Mesodermal cell (in vitro differentiated cells): ENCODE measurements around the gene WDR44.

Source experiments
- H3K27ac ChIP-seq: 2 replicates; pipeline ENCODE4 v1.7.0; 2013; ENCODE audit warnings: mild to moderate bottlenecking, low read depth, low read length, moderate library complexity; ENCODE audit not compliant: severe bottlenecking
- H3K36me3 ChIP-seq: 2 replicates; pipeline ENCODE4 v1.7.1; 2013; ENCODE audit warnings: mild to moderate bottlenecking, low read length, moderate library complexity; ENCODE audit not compliant: control insufficient read depth, insufficient read depth
- H3K4me1 ChIP-seq: one replicate; pipeline ENCODE4 v1.7.1; 2013; ENCODE audit warnings: mild to moderate bottlenecking, low read length; ENCODE audit not compliant: insufficient read depth, control insufficient read depth, poor library complexity, severe bottlenecking
- H3K4me3 ChIP-seq: 2 replicates; pipeline ENCODE4 v1.7.0; 2013; ENCODE audit warnings: low read length, control low read depth, mild to moderate bottlenecking; ENCODE audit not compliant: insufficient read depth, poor library complexity, severe bottlenecking; ENCODE audit errors: extremely low read depth
- H3K9me3 ChIP-seq: 2 replicates; pipeline ENCODE4 v1.7.1; 2013; ENCODE audit warnings: mild to moderate bottlenecking, low read length, moderate library complexity; ENCODE audit not compliant: control insufficient read depth
- WGBS, 2 experiments: methylation state at CpG; one replicate each; pipeline ENCODE4 v1.1.5; 2013; ENCODE audit warnings: missing lambda C conversion rate in 2 of 2; ENCODE audit not compliant: insufficient coverage in 2 of 2; 5-methylcytosine and 5-hydroxymethylcytosine counted together

The WDR44 gene

DNA sequence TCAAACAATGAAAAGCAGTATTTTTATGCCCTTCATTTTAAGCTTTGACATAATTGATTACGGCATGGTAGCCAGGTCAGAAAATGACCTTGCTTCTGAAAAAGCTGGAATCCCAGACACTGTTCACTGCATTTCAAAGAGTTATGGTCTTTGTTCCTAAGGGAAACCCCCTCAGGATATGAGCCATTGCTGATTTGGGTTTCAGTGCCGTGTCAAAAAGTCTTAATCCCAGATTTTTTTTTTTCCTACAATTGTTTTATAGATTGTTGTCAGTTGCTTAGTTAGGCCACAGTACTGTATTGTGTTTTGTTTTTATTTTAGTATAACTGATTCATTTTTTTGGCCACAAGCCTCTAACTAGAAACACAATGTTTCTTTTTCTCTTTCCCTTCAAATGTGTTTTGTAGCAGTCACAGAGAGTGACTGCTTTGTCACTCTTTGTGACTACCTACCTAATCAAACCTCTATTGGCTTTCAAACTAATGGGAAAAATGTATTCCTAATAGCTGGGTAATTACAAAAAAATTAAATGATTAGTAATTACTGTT, 10.3 kb downstream of the WDR44 start:
- no CpG with 5 or more reads among the region's 2 CpGs for WGBS, 2 experiments
- H3K9me3 ChIP-seq: no peaks in the 10 kb centered on the region
- H3K4me3 ChIP-seq: no peak overlapping the region
- H3K36me3 ChIP-seq: no peaks in the 10 kb centered on the region
- peaks cover 6% of the 10 kb centered on the region for H3K4me1 ChIP-seq
- no peak overlapping the region for H3K27ac ChIP-seq

- Histone ChIP-seq H3K36me3 (no peaks in the 10 kb centered on the region), H3K4me1 (peaks cover 5% of the 10 kb centered on the region), H3K4me3 (no peak overlapping the region), H3K9me3 (no peaks in the 10 kb centered on the region), H3K27ac (no peak overlapping the region)
- 83% methylated on average over 1 of the region's 3 CpGs; no CpG with 5 or more reads in 1 of the 2 experiments for WGBS, 2 experiments
Measured at GRCh38 chrX:118360429-118361125, 14.7 kb downstream of the WDR44 start.

- no peaks in the 10 kb centered on the region for H3K4me1 ChIP-seq
- H3K9me3 ChIP-seq: no peaks in the 10 kb centered on the region
- H3K36me3 ChIP-seq: no peaks in the 10 kb centered on the region
- H3K27ac ChIP-seq: no peak overlapping the region
- no peak overlapping the region for H3K4me3 ChIP-seq
Measured at GRCh38 chrX:118364261-118364660, 18.4 kb downstream of the WDR44 start.

DNA sequence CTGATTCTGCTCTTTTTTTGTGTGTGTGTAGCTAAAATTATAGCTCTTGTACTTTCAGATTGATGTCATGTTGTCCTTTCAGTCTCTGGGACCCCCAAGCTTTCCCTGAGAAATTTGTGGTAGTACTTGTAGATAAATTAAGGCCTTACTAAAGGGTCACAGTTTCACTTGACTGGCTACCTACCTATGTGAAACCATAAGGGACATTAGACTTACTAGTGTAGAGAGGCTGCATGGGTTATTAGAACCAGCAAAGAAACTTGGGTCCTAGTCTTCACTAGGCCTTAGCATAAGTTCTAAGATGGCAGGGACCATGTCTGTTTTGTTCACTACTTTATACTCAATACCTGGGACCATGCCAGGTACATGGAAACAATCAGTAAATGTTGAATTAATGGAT, 21.4 kb downstream of the WDR44 start:
- Histone ChIP-seq H3K4me3 (no peak overlapping the region), H3K36me3 (no peaks in the 10 kb centered on the region), H3K9me3 (no peaks in the 10 kb centered on the region), H3K27ac (no peak overlapping the region), H3K4me1 (no peaks in the 10 kb centered on the region)

DNA sequence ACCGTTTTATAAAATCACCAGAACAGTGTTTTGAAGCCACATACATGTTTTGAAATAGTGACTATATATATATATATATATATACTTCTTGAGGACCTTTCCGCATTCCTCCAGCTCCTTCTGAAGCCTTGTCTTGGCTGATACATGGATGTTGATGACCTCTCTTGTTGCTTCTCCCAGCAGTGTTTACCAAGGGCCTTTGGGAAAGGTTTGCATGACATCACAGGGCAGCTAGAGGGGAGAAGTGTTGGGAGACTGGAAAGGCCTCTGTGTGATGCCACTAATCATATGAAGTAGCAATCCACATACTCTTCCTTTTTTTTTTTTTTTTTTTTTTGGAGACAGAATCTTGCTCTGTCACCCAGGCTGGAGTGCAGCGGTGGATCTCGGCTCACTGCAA, 22.5 kb downstream of the WDR44 start:
- no peaks in the 10 kb centered on the region for H3K4me1 ChIP-seq
- H3K27ac ChIP-seq: no peak overlapping the region
- H3K9me3 ChIP-seq: no peaks in the 10 kb centered on the region
- 100% methylated on average over 1 of the region's 4 CpGs; no CpG with 5 or more reads in 1 of the 2 experiments for WGBS, 2 experiments
- no peak overlapping the region for H3K4me3 ChIP-seq
- H3K36me3 ChIP-seq: no peaks in the 10 kb centered on the region

DNA sequence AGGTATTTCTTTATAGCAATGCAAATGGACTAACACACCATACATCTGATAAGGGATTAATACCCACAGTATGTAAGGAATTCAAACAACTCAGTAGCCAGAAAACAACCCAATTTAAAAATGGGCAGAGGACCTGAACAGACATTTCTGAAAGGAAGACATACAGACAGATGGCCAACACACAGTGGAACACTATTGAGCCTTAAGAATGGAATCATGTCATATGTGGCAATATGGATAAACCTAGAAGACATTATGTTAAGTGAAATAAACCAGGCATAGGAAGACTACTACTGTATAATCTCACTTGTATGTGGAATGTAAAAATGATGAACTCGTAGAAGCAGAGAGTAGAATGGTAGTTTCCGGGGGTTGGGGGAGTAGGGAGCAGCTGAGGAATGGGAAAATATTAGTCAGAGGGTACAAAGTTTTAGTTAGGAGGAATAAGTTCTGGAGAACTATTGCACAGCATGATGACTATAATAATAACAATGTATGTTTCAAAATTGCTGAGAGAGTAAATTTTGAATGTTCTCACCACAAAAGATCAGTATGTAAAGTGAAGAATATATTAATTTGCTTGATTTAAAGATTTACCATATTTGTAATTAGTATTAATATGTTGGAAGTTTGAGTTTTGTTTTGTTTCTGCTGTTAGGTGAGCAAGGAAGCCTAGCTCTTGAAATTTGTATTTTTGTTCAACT, 25.2 kb downstream of the WDR44 start:
- Histone ChIP-seq H3K36me3 (no peaks in the 10 kb centered on the region), H3K4me1 (no peaks in the 10 kb centered on the region), H3K4me3 (no peak overlapping the region), H3K27ac (no peak overlapping the region), H3K9me3 (no peaks in the 10 kb centered on the region)
- WGBS, 2 experiments: no CpG with 5 or more reads among the region's 2 CpGs

DNA sequence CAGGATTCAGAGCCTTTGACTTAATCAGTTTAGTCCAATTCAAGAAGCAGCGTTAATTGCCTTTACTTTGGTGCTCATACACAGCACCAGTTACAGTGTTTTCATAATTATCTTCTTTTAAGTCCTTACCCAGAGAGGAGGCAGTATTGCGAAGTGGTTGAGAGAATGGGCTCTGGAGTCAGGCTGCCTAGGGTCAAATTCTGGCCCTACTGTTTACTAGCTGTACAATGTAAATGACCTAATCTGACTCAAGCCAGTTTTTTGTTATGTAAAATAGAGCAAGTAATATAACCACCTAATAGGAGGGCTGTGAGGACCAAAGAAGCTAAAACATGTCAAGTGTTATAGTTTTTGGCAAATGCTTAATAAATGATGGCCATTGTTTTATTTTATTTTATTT, 27.6 kb downstream of the WDR44 start:
- H3K27ac ChIP-seq: no peak overlapping the region
- H3K36me3 ChIP-seq: no peaks in the 10 kb centered on the region
- no CpG with 5 or more reads among the region's 2 CpGs for WGBS, 2 experiments
- H3K4me1 ChIP-seq: no peaks in the 10 kb centered on the region
- H3K4me3 ChIP-seq: no peak overlapping the region
- no peaks in the 10 kb centered on the region for H3K9me3 ChIP-seq

GRCh38 chrX:118383120-118383519, 37.2 kb downstream of the WDR44 start:
- H3K4me1 ChIP-seq: no peaks in the 10 kb centered on the region
- no CpG with 5 or more reads among the region's 3 CpGs for WGBS, 2 experiments
- H3K27ac ChIP-seq: no peak overlapping the region
- H3K36me3 ChIP-seq: peaks cover 4% of the 10 kb centered on the region
- H3K9me3 ChIP-seq: no peaks in the 10 kb centered on the region
- no peak overlapping the region for H3K4me3 ChIP-seq

- H3K36me3 ChIP-seq: peaks cover 18% of the 10 kb centered on the region
- H3K9me3 ChIP-seq: no peaks in the 10 kb centered on the region
- no peak overlapping the region for H3K27ac ChIP-seq
- no peak overlapping the region for H3K4me3 ChIP-seq
- H3K4me1 ChIP-seq: no peaks in the 10 kb centered on the region
- 100% methylated on average over 1 of the region's 4 CpGs; no CpG with 5 or more reads in 1 of the 2 experiments for WGBS, 2 experiments
Measured at GRCh38 chrX:118392716-118393115, 46.8 kb downstream of the WDR44 start.

DNA sequence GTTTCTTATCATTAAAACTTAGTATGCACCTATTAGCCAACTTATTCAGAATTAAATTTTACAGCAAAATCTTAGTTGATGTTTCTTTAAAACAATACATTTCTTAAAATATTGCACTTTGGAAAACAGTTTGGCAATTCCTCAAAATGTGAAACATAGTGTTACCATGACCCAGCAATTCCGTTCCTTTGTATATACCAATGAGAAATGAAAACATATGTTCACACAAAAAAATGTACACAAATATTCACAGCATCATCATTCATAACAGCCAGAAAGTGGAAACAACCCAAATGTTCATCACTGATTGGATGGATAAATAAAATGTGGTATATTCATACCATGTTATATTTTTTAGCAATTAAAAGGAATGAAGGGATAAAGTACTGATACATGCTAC, 50.2 kb downstream of the WDR44 start:
- Histone ChIP-seq H3K27ac (no peak overlapping the region), H3K36me3 (peaks cover 33% of the 10 kb centered on the region), H3K4me1 (no peaks in the 10 kb centered on the region), H3K4me3 (no peak overlapping the region), H3K9me3 (no peaks in the 10 kb centered on the region)
- no CpG with 5 or more reads among the region's 1 CpG for WGBS, 2 experiments

GRCh38 chrX:118418811-118419251, 72.9 kb downstream of the WDR44 start:
- Histone ChIP-seq H3K9me3 (no peaks in the 10 kb centered on the region), H3K36me3 (peaks cover 3% of the 10 kb centered on the region), H3K4me3 (no peak overlapping the region), H3K4me1 (no peaks in the 10 kb centered on the region), H3K27ac (no peak overlapping the region)
- WGBS, 2 experiments: 54% methylated on average over 3 of the region's 6 CpGs; no CpG with 5 or more reads in 1 of the 2 experiments
